Measurements from ENCODE around the gene HSPB8.

HSPB8 gene

GRCh38 chr12:119178544-119179334 lies at the start of gene HSPB8:
Gene HSPB8 (plus strand): TSS chr12:119178931. CDS start chr12:119179313, 382 bp downstream.
- no peak for TF ChIP-seq CTCF (IDR thresholded peaks at IDR 0.05; ENCODE audit: insufficient read depth, low read length, poor library complexity, severe bottlenecking)
- no peaks in the 10 kb centered on the region for H3K36me3 ChIP-seq (ENCODE audit: control insufficient read depth, insufficient read depth, low read length)
- no peak for DNase-seq (ENCODE audit: extremely low read depth, insufficient read length)
- no peaks in the 10 kb centered on the region; the same call in 1 of the 2 replicates for H3K27me3 ChIP-seq (replicated peaks; ENCODE audit: control insufficient read depth, insufficient read depth, low read length)
- H3K4me3 ChIP-seq (replicated peaks; ENCODE audit: low read depth, low read length): no peak within 1 kb of the TSS

- no peak for DNase-seq (ENCODE audit: extremely low read depth, insufficient read length)
- no peaks in the 10 kb centered on the region; the same call in 1 of the 2 replicates for H3K27me3 ChIP-seq (replicated peaks; ENCODE audit: control insufficient read depth, insufficient read depth, low read length)
- no peak overlapping the region for H3K4me3 ChIP-seq (replicated peaks; ENCODE audit: low read depth, low read length)
- no peak for TF ChIP-seq CTCF (IDR thresholded peaks at IDR 0.05; ENCODE audit: insufficient read depth, low read length, poor library complexity, severe bottlenecking)
- H3K36me3 ChIP-seq (ENCODE audit: control insufficient read depth, insufficient read depth, low read length): no peaks in the 10 kb centered on the region
Observed at GRCh38 chr12:119129827-119130434, 48.8 kb upstream of the HSPB8 start.

GRCh38 chr12:119130523-119130922 lies 48.2 kb upstream of the HSPB8 start:
- Histone ChIP-seq H3K4me3 (replicated peaks; ENCODE audit: low read depth, low read length) (no peak overlapping the region), H3K36me3 (ENCODE audit: control insufficient read depth, insufficient read depth, low read length) (no peaks in the 10 kb centered on the region), H3K27me3 (replicated peaks; ENCODE audit: control insufficient read depth, insufficient read depth, low read length) (no peaks in the 10 kb centered on the region; the same call in 1 of the 2 replicates)
- TF ChIP-seq CTCF (IDR thresholded peaks at IDR 0.05; ENCODE audit: insufficient read depth, low read length, poor library complexity, severe bottlenecking): no peak
- DNase-seq (ENCODE audit: extremely low read depth, insufficient read length): no peak

- no peak for DNase-seq (ENCODE audit: extremely low read depth, insufficient read length)
- H3K27me3 ChIP-seq (replicated peaks; ENCODE audit: control insufficient read depth, insufficient read depth, low read length): no peaks in the 10 kb centered on the region; the same call in 1 of the 2 replicates
- H3K36me3 ChIP-seq (ENCODE audit: control insufficient read depth, insufficient read depth, low read length): no peaks in the 10 kb centered on the region
- no peak for TF ChIP-seq CTCF (IDR thresholded peaks at IDR 0.05; ENCODE audit: insufficient read depth, low read length, poor library complexity, severe bottlenecking)
- no peak overlapping the region for H3K4me3 ChIP-seq (replicated peaks; ENCODE audit: low read depth, low read length)
Observed at GRCh38 chr12:119134284-119135072, 44.3 kb upstream of the HSPB8 start.

- no peaks in the 10 kb centered on the region for H3K36me3 ChIP-seq (ENCODE audit: control insufficient read depth, insufficient read depth, low read length)
- TF ChIP-seq CTCF (IDR thresholded peaks at IDR 0.05; ENCODE audit: insufficient read depth, low read length, poor library complexity, severe bottlenecking): no peak
- H3K4me3 ChIP-seq (replicated peaks; ENCODE audit: low read depth, low read length): no peak overlapping the region
- no peaks in the 10 kb centered on the region; the same call in 1 of the 2 replicates for H3K27me3 ChIP-seq (replicated peaks; ENCODE audit: control insufficient read depth, insufficient read depth, low read length)
- no peak for DNase-seq (ENCODE audit: extremely low read depth, insufficient read length)
Observed at GRCh38 chr12:119136811-119137410, 41.8 kb upstream of the HSPB8 start.

Measured in GM06990 (cell line).